ENCODE data around the gene TOX4. TPM values are rescaled to one million over a fixed set of nuclear protein-coding genes. Genes with fewer than 3 reads are reported as not detected.
"Not testable (repeated sequence)": the region's sequence is repeated elsewhere in the genome, so short reads cannot be mapped to it uniquely, and the experiment has no call there.

Gene TOX4
- total and polyA plus RNA-seq, 9 donors: 21.8 to 75.3 (median 64.4) TPM

GRCh38 chr14:21539189-21539940, 62.4 kb downstream of the TOX4 start:
- Histone ChIP-seq H3K27ac (no peak overlapping the region), H3K9me3 (no peaks in the 10 kb centered on the region), H3K4me3 (no peak overlapping the region), H3K27me3 (no peaks in the 10 kb centered on the region), H3K4me1 (ENCODE audit: insufficient read depth) (peaks cover 2% of the 10 kb centered on the region), H3K36me3 (no peaks in the 10 kb centered on the region)
- TF ChIP-seq POLR2A (IDR thresholded peaks at IDR 0.05): no peak
- TF ChIP-seq EP300 (IDR thresholded peaks at IDR 0.05): no peak
- no peak for TF ChIP-seq CTCF (IDR thresholded peaks at IDR 0.05)
- no peak for DNase-seq
- intact Hi-C loops (cut with DNase I): no loop called here
- 16 to 19% (median 16%) methylated on average over 3 of the region's 3 CpGs for WGBS, 3 donors

DNA sequence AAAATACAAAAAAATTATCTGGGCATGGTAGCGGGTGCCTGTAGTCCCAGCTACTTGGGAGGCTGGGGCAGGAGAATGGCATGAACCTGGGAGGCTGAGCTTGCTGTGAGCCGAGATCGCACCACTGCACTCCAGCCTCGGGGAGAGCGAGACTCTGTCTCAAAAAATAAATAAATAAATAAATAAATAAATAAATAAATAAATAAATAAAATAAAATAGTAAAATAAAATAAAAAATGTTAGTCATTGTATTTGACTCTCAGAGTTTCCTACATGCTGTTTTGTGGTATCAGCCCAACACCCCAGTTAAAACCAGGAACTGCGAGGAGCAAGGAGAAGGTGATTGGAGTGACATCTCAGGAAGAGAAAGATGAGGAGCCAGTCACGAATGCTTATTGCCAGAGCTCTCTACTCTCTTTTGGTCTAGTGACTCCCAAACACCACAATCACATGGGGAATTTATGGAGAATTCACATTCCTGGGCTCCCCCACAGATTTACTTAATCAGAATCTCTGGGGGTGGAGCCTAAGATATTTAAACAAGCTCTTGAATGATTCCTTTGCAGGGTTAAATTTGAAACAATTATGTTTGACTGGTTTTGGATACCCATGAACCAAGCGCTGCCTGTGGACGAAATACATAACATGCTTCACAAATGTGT, 64.5 kb downstream of the TOX4 start:
- no peak overlapping the region for H3K4me3 ChIP-seq
- TF ChIP-seq POLR2A (IDR thresholded peaks at IDR 0.05): no peak
- TF ChIP-seq EP300 (IDR thresholded peaks at IDR 0.05): no peak
- TF ChIP-seq CTCF (IDR thresholded peaks at IDR 0.05): no peak
- intact Hi-C loops (cut with DNase I): no loop called here
- H3K4me1 ChIP-seq (ENCODE audit: insufficient read depth): peaks cover 2% of the 10 kb centered on the region
- no peak overlapping the region for H3K27ac ChIP-seq
- H3K27me3 ChIP-seq: no peaks in the 10 kb centered on the region
- no peak for DNase-seq
- H3K9me3 ChIP-seq: no peaks in the 10 kb centered on the region
- 77 to 85% (median 82%) methylated on average over 9 of the region's 9 CpGs for WGBS, 3 donors
- no peaks in the 10 kb centered on the region for H3K36me3 ChIP-seq

GRCh38 chr14:21543521-21543960, 66.5 kb downstream of the TOX4 start:
- TF ChIP-seq POLR2A (IDR thresholded peaks at IDR 0.05): no peak
- TF ChIP-seq CTCF (IDR thresholded peaks at IDR 0.05): no peak
- no peak for TF ChIP-seq EP300 (IDR thresholded peaks at IDR 0.05)
- no peak for DNase-seq
- H3K27me3 ChIP-seq: no peaks in the 10 kb centered on the region
- no peaks in the 10 kb centered on the region for H3K36me3 ChIP-seq
- 33 to 46% (median 43%) methylated on average over 7 of the region's 7 CpGs for WGBS, 3 donors
- H3K27ac ChIP-seq: no peak overlapping the region
- no peaks in the 10 kb centered on the region for H3K4me1 ChIP-seq (ENCODE audit: insufficient read depth)
- H3K9me3 ChIP-seq: no peaks in the 10 kb centered on the region
- intact Hi-C loops (cut with DNase I): no loop called here
- no peak overlapping the region for H3K4me3 ChIP-seq

DNA sequence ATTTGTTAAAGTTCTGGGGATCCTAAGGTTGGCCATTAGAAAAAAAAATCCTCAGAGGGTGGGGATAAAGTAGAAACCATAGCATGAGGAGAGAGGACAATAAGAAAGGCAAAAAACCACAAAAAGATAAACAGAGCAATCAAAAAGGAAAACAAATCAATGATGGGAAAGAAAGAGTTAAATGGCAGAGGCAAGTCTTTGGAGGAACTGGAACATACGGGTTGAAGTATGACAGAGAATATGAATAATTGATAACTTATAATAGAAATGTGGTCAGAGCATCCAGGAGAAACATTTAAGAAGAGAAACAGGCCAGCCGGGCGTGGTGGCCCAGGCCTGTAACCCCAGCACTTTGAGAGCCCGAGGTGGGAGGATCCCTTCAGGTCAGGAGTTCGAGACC, 67.0 kb downstream of the TOX4 start:
- H3K4me3 ChIP-seq: no peak overlapping the region
- intact Hi-C loops (cut with DNase I): no loop called here
- WGBS, 3 donors: 50 to 55% (median 51%) methylated on average over 5 of the region's 5 CpGs
- no peak for DNase-seq
- H3K27ac ChIP-seq: no peak overlapping the region
- TF ChIP-seq POLR2A (IDR thresholded peaks at IDR 0.05) (no peak), EP300 (IDR thresholded peaks at IDR 0.05) (no peak)
- no peaks in the 10 kb centered on the region for H3K9me3 ChIP-seq
- no peaks in the 10 kb centered on the region for H3K4me1 ChIP-seq (ENCODE audit: insufficient read depth)
- no peaks in the 10 kb centered on the region for H3K27me3 ChIP-seq
- no peaks in the 10 kb centered on the region for H3K36me3 ChIP-seq

- H3K27ac ChIP-seq; DNase-seq; H3K4me1 ChIP-seq (ENCODE audit: insufficient read depth); H3K9me3 ChIP-seq; intact Hi-C loops (cut with DNase I); H3K36me3 ChIP-seq; H3K27me3 ChIP-seq; H3K4me3 ChIP-seq: not testable (repeated sequence)
- 91 to 94% (median 93%) methylated on average over 7 of the region's 7 CpGs for WGBS, 3 donors
These were observed 67.6 kb downstream of the TOX4 start for GRCh38 chr14:21544588-21544987.

Small RNAs within 50 kb of the gene (small RNA-seq; reads per million reads assigned to genes)
- not detected for gene RN7SL650P

Other genes with a start within 250 kb of the TOX4 start
- gene HNRNPC, start 207.8 kb upstream of the TOX4 start, total RNA-seq: 100 to 1,000 TPM; 427 to 633 (median 479) TPM
- 100 to 1,000 TPM; 626 to 913 TPM for gene HNRNPC, start 207.8 kb upstream of the TOX4 start, polyA plus RNA-seq
- under 1 TPM in 2 of 7 donors, not detected in 5; 0.34 to 0.42 TPM for gene RPGRIP1, start 197.1 kb upstream of the TOX4 start, total RNA-seq
- gene RPGRIP1, start 197.1 kb upstream of the TOX4 start, polyA plus RNA-seq: under 1 TPM; 0.15 to 0.28 TPM
- gene SUPT16H, start 93.2 kb upstream of the TOX4 start, total RNA-seq: 10 to 100 TPM; 41.3 to 75.3 (median 64.2) TPM
- gene SUPT16H, start 93.2 kb upstream of the TOX4 start, polyA plus RNA-seq: 10 to 100 TPM; 58.7 to 75.6 TPM
- gene CHD8, start 21.1 kb upstream of the TOX4 start, total RNA-seq: 10 to 100 TPM; 36.0 to 79.3 (median 66.9) TPM
- 10 to 100 TPM; 27.1 to 56.6 TPM for gene CHD8, start 21.1 kb upstream of the TOX4 start, polyA plus RNA-seq
- 10 to 100 TPM; 18.4 to 28.7 (median 25.0) TPM for gene RAB2B, start 236 bp upstream of the TOX4 start, total RNA-seq
- gene RAB2B, start 236 bp upstream of the TOX4 start, polyA plus RNA-seq: 10 to 100 TPM; 15.8 to 53.7 TPM
- gene METTL3, start 34.1 kb downstream of the TOX4 start, total RNA-seq: 10 to 100 TPM; 40.4 to 61.5 (median 44.7) TPM
- gene METTL3, start 34.1 kb downstream of the TOX4 start, polyA plus RNA-seq: 10 to 100 TPM; 36.3 to 37.0 TPM
- 10 to 100 TPM; 11.9 to 38.8 (median 22.8) TPM for gene SALL2, start 49.2 kb downstream of the TOX4 start, total RNA-seq
- 10 to 100 TPM; 25.9 to 32.7 TPM for gene SALL2, start 49.2 kb downstream of the TOX4 start, polyA plus RNA-seq
- gene OR10G3, start 102.9 kb downstream of the TOX4 start, total RNA-seq: not detected
- not detected for gene OR10G3, start 102.9 kb downstream of the TOX4 start, polyA plus RNA-seq
- gene OR10G2, start 157.7 kb downstream of the TOX4 start, total RNA-seq: not detected
- gene OR10G2, start 157.7 kb downstream of the TOX4 start, polyA plus RNA-seq: not detected
- not detected for gene OR4E2, start 176.6 kb downstream of the TOX4 start, total RNA-seq
- not detected for gene OR4E2, start 176.6 kb downstream of the TOX4 start, polyA plus RNA-seq
- not detected for gene OR4E1, start 196.6 kb downstream of the TOX4 start, total RNA-seq
- not detected for gene OR4E1, start 196.6 kb downstream of the TOX4 start, polyA plus RNA-seq

Measured in ovary (tissue), 9 donors.